ENCODE measurements around the gene TDRKH.
A peak's percentile ranks its signal among the peaks of the same experiment; 100 is the strongest.

TDRKH gene, protein sequence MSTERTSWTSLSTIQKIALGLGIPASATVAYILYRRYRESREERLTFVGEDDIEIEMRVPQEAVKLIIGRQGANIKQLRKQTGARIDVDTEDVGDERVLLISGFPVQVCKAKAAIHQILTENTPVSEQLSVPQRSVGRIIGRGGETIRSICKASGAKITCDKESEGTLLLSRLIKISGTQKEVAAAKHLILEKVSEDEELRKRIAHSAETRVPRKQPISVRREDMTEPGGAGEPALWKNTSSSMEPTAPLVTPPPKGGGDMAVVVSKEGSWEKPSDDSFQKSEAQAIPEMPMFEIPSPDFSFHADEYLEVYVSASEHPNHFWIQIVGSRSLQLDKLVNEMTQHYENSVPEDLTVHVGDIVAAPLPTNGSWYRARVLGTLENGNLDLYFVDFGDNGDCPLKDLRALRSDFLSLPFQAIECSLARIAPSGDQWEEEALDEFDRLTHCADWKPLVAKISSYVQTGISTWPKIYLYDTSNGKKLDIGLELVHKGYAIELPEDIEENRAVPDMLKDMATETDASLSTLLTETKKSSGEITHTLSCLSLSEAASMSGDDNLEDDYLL

GRCh38 chr1:151790071-151790939, at the start of gene TDRKH:
Gene TDRKH, minus strand, starts transcription at chr1:151790500. Its CDS starts 7,478 bp downstream, at chr1:151783022.
- H3K4me3 ChIP-seq (ENCODE audit: low read depth, low read length), result peak within 1 kb of the TSS; percentile 86

DNA sequence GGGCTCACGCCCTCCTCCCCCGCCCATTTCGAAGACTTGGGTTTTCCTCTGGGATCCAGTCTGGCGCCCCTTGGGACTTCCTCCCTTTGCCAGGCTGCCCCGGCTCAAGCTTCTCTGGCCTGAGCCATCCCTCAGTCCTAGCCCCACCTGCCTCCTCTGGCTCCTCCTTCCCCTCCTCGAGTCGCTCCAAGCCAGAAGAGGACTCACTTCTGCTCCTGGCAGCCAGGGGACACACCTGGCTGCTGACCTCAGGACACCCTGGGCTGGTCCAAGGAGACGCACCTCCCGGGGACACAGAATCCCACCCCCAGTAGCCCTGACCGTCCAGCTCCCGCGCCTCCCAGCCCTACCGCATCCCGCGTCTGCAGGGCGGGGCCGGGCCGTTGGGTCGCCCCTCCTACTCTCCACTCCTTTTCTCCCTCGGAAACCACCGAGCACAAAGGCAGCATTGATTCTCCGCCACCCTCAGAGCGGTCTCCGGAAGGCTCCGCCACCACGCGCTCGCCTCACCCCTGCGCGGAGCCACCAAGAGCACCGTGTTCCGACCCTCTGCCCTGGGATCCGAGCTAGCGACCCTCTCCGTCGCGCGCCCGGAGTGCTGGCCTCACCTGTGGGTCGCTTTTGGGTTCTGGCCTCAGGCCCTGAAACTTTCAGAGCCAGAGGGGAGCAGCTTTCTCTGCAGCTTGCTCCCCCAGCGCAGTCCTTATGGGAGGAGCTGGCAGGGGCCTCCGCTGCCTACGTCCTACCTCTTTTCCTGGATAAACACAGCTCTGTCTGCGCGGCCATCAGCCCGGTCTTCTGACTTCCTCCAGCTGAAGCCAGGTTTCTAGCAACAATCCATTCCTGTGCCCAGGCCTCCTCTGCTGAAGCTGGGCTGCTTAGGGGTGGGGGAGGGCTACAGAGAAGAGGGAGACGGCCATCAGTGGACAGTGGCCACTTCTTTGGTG, 49.4 kb upstream of the TDRKH start, which contains the start of gene C2CD4D:
Gene C2CD4D (minus strand): TSS at position 364 of the 947 bp plus-strand sequence. CDS start 831 bp downstream, outside the sequence.
- H3K4me3 ChIP-seq (ENCODE audit: low read depth, low read length), result peak within 1 kb of the TSS; percentile 51

DNA sequence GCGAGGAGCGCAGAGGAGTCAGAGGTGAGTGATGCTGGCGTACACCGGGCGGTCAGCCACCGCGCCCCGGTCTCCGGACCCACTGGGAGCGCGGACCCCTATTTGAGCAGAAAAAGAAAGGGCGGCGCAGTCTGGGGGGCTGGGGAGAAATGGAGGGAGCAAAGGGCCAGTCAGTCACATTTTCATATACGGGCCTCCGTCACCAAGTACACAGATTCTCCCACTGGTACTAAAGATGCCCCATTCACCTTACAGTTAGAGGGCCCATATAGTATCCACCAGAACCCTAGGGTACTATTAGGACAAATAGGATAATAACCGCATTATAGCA, 48.7 kb upstream of the TDRKH start:
- peak overlapping the region; percentile 51 for H3K4me3 ChIP-seq (ENCODE audit: low read depth, low read length)

- H3K4me3 ChIP-seq (ENCODE audit: low read depth, low read length), result peak overlapping the region; percentile 51
These were observed 48.2 kb upstream of the TDRKH start for GRCh38 chr1:151838222-151839081.

- H3K4me3 ChIP-seq (ENCODE audit: low read depth, low read length), result peak overlapping the region; percentile 51
These were observed 47.6 kb upstream of the TDRKH start for GRCh38 chr1:151837884-151838221.

DNA sequence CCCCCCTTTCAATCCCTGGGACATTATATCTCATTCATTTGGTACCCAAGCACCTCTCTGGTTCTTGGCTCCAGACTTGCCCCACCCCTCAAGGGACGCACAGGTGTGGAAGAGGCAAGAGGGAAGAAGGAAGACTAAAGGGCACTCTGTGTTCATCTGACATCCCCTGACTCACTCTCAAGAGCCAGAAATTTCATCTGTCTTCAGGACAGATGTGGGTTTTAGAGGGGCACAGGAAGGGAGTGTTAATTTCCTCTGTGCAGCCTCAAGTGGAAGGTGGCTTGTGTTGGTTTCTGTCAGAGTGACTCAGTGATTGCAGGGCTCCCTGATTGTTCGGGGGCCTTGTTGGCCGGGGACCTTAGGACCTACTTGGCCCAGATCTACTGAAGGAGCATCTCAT, 46.9 kb upstream of the TDRKH start:
- no peak overlapping the region for H3K4me3 ChIP-seq (ENCODE audit: low read depth, low read length)

GRCh38 chr1:151835596-151835995, 45.3 kb upstream of the TDRKH start:
- no peak overlapping the region for H3K4me3 ChIP-seq (ENCODE audit: low read depth, low read length)

DNA sequence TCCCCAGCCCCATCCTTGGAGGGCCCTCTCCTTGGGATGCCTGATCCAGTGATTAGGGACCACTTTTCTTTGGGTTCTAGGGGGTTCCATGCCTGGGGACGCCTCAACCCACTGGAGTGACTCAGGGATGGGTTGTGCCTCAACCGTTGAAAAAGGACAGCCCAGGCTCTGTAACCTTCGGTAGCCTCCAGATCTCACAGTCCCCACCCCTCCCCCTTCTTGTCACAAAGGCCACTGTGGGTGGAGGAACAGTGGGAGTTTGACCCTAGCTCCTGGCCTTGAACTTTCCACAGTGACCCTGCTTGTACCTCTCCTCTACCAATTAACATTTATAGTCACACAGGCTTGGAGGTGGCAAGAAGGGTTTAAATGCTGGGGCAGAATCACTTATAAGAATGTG, 43.9 kb upstream of the TDRKH start:
- H3K4me3 ChIP-seq (ENCODE audit: low read depth, low read length), result no peak overlapping the region

- no peak overlapping the region for H3K4me3 ChIP-seq (ENCODE audit: low read depth, low read length)
These were observed 43.0 kb upstream of the TDRKH start for GRCh38 chr1:151833172-151833900.

GRCh38 chr1:151832318-151832980, 42.1 kb upstream of the TDRKH start:
- H3K4me3 ChIP-seq (ENCODE audit: low read depth, low read length), result no peak overlapping the region

- no peak within 1 kb of the TSS for H3K4me3 ChIP-seq (ENCODE audit: low read depth, low read length)
These were observed 41.3 kb upstream of the TDRKH start, which contains the start of gene RORC for GRCh38 chr1:151831605-151832004. Gene RORC, minus strand, starts transcription at chr1:151831802. Its CDS starts 38 bp downstream, at chr1:151831764.

DNA sequence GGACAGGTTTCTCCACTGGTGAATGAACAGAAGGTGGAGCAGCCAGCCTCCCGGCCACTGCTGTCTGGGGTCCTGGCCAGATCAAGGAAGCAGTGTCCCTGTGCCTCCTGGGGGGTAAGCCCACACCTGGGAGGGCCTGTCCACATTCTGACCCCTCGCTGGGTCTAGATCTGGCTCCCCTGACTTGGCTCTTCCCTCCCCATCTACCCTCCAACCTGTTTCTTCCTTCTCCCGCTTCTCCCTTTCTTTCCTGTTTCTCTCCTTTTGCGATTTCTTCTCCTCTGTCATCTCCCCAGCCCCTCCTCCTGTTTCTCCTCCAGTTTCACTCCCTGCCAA, 40.9 kb upstream of the TDRKH start:
- no peak overlapping the region for H3K4me3 ChIP-seq (ENCODE audit: low read depth, low read length)

GRCh38 chr1:151830055-151830454, 39.8 kb upstream of the TDRKH start:
- no peak overlapping the region for H3K4me3 ChIP-seq (ENCODE audit: low read depth, low read length)

DNA sequence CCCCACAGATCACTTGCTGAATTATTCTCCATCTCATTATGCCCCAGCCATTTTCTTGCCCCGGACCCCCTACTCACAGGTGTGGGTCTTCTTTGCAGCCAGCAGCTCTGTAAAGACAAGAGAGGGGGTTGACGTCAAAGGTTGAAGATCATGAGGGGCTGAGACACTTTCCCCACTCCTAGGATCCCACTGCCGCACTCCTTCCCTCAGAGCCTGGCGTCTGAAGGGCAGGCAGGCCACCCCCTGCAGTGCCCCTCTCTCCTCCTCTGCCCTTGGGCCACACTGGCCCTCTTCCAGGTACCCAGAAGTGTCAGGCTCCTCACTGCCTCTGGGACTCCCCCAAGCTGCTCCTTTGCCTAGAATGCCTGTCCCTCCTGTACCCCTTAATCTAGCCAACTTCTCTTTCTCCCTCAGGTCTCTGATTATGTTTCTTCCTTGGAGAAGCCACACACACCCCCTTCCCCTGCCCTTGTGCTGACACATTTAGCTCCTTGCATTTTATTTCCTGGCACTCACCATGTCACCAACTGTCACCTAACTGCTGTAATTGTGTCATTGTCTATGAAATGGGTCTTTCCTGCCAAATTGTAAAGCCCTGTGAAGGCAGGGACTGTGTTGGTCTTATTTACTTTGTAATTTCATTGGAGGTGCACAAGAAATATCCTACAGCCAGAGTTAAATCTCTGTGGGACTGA, 39.2 kb upstream of the TDRKH start:
- no peak overlapping the region for H3K4me3 ChIP-seq (ENCODE audit: low read depth, low read length)

DNA sequence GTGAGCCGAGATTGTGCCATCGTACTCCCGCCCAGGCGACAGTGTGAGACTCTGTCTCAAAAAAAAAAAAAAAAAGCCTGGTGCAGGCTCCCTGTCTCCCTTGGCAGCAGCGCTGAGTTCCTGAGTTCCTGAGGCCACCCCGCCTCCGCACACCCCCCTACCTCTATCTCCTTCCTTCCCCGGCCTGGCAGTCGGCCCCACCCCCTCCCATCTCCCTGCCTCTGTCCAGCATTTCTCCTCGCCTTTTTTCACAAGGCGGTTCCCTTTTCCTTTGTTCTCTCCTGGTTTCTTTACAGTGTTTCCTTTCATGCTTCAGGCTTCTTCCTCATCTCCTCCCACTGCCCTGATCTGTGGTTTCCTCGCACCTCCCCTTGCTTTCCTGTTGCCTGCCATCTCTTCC, 38.6 kb upstream of the TDRKH start:
- H3K4me3 ChIP-seq (ENCODE audit: low read depth, low read length), result no peak overlapping the region

GRCh38 chr1:151827853-151828252, 37.6 kb upstream of the TDRKH start:
- no peak overlapping the region for H3K4me3 ChIP-seq (ENCODE audit: low read depth, low read length)

DNA sequence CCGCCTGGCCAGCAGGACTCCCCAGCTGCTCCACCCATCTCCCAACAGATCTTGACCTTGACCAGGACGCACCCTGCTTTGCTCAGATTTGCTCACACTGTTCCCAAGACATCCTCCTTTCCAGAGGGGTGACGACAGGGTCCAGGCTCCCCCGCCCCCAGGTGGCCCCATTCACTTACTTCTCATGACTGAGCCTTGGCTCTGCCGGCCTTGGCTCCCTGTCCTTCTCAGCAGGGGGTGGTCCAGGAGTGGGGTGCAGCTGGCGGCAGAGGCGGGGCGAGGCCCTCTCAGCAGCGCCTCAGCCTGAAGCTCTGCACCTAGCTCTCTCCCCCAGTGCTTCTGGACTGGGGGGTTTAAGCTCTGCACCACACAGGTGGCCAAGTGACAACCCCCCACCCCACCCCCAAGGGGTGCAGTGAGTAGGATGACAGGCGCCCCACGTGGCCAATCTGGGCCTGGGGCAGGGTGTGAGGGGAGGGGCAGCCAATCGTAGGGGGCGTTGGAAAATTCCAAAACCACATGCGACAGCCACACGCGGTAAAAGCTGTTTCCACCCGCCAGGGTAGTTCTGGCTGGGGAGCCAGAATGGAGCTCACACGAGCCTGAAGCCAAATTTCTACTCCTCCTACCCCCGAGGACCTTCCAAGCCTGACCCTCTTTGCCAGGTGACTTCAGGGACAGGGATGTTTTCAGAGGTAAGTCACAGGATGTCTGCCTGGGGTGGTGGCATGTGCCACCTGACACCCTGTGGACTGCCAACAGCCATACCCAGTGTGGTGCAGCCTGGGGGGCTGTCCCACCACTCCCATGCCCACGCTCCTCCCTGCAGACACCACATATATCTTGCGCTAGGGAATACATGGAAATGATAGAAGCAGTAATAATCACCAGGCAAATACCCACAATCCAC, 35.7 kb upstream of the TDRKH start:
- H3K4me3 ChIP-seq (ENCODE audit: low read depth, low read length), result no peak overlapping the region
